Tibial nerve (tissue), 4 donors: ENCODE results near the gene MCF2L2.

Source experiments
- CTCF ChIP-seq, 5 experiments: fragments of 200-600 bp in 3 of 5; fragments of 450-650 bp in 2 of 5; sonication (generic) in 3 of 5; IDR thresholded peaks; one replicate each; pipeline ENCODE4 v1.5.1; 2016 to 2019; ENCODE audit warnings: antibody characterized with exemption in 5 of 5, mild to moderate bottlenecking in 3 of 5, moderate library complexity in 2 of 5
- EP300 ChIP-seq, 2 donors: sonication (generic); formaldehyde crosslinking; IDR thresholded peaks; one replicate each; pipeline ENCODE4 v1.6.1; 2017; ENCODE audit warnings: antibody characterized with exemption in 2 of 2, mild to moderate bottlenecking in 1 of 2
- POLR2A ChIP-seq, 2 donors: fragments of 450-650 bp; IDR thresholded peaks; one replicate each; pipeline ENCODE4 v1.6.1; 2017; ENCODE audit warnings: antibody characterized with exemption in 2 of 2, mild to moderate bottlenecking in 2 of 2, moderate library complexity in 2 of 2

- TF ChIP-seq CTCF (IDR thresholded peaks at IDR 0.05) (no peak), EP300 (IDR thresholded peaks at IDR 0.05) (no peak), POLR2A (IDR thresholded peaks at IDR 0.05) (no peak)
These were observed 126.4 kb downstream of the MCF2L2 start for GRCh38 chr3:183301937-183302580.
